H9 (cell line): ENCODE data around the gene NGB. TPM values are rescaled to one million over a fixed set of nuclear protein-coding genes. Genes with fewer than 3 reads are reported as not detected.

ENCODE experiments used
- DNase-seq: peaks from one replicate; pipeline ENCODE4 v3.0.0-alpha.2; 2017
- H2AFZ ChIP-seq: one replicate; pipeline ENCODE4 v1.6.1; 2013; ENCODE audit warnings: mild to moderate bottlenecking, low read length, control low read depth, moderate library complexity
- H2AK5ac ChIP-seq: 2 replicates; pipeline ENCODE4 v1.6.1; 2013; ENCODE audit warnings: low read length, control low read depth, mixed read lengths; ENCODE audit not compliant: insufficient read length
- H2BK120ac ChIP-seq: one replicate; pipeline ENCODE4 v1.6.1; 2013; ENCODE audit warnings: low read depth, mild to moderate bottlenecking, low read length, control low read depth, inconsistent platforms; ENCODE audit not compliant: poor library complexity, severe bottlenecking
- H2BK12ac ChIP-seq: 2 replicates; pipeline ENCODE4 v1.6.1; 2013; ENCODE audit warnings: low read length, control low read depth, mixed read lengths, low read depth; ENCODE audit not compliant: insufficient read length
- H2BK15ac ChIP-seq: 2 replicates; pipeline ENCODE4 v1.6.1; 2013; ENCODE audit warnings: low read depth, low read length, control low read depth
- H2BK20ac ChIP-seq: one replicate; pipeline ENCODE4 v1.6.1; 2013; ENCODE audit warnings: low read depth, mild to moderate bottlenecking, low read length, control low read depth, inconsistent platforms; ENCODE audit not compliant: poor library complexity, severe bottlenecking
- H2BK5ac ChIP-seq: 2 replicates; pipeline ENCODE4 v1.6.1; 2013; ENCODE audit warnings: low read length, control low read depth, mixed read lengths; ENCODE audit not compliant: insufficient read length
- H3K14ac ChIP-seq: 2 replicates; pipeline ENCODE4 v1.6.1; 2013; ENCODE audit warnings: low read length, control low read depth; ENCODE audit not compliant: insufficient read depth
- H3K18ac ChIP-seq: 2 replicates; pipeline ENCODE4 v1.6.1; 2013; ENCODE audit warnings: low read depth, mild to moderate bottlenecking, mixed read lengths, low read length, control low read depth; ENCODE audit not compliant: insufficient read length
- H3K23ac ChIP-seq: 2 replicates; pipeline ENCODE4 v1.6.1; 2013; ENCODE audit warnings: low read length, control low read depth, mixed read lengths, low read depth; ENCODE audit not compliant: insufficient read length
- H3K23me2 ChIP-seq: 2 replicates; pipeline ENCODE4 v1.6.1; 2013; ENCODE audit warnings: low read depth, mild to moderate bottlenecking, mixed read lengths, low read length, control low read depth; ENCODE audit not compliant: insufficient read length, poor library complexity, severe bottlenecking
- H3K27ac ChIP-seq: 2 replicates; pipeline ENCODE4 v1.5.1; 2013; ENCODE audit warnings: low read length, control low read depth, mixed read lengths, low read depth; ENCODE audit not compliant: insufficient read length
- H3K27me3 ChIP-seq: 2 replicates; pipeline ENCODE4 v1.6.1; 2013; ENCODE audit warnings: low read length, control low read depth, inconsistent platforms; ENCODE audit not compliant: insufficient read depth
- H3K4ac ChIP-seq: 2 replicates; pipeline ENCODE4 v1.6.1; 2013; ENCODE audit warnings: low read depth, mild to moderate bottlenecking, control low read depth, inconsistent platforms, low read length, moderate library complexity
- H3K4me1 ChIP-seq: 2 replicates; pipeline ENCODE4 v1.6.1; 2013; ENCODE audit warnings: low read length, control low read depth, inconsistent platforms; ENCODE audit not compliant: insufficient read depth
- H3K4me2 ChIP-seq: 2 replicates; pipeline ENCODE4 v1.6.1; 2013; ENCODE audit warnings: low read length, control low read depth, mixed read lengths; ENCODE audit not compliant: insufficient read length, insufficient read depth
- H3K56ac ChIP-seq: 2 replicates; pipeline ENCODE4 v1.6.1; 2013; ENCODE audit warnings: low read depth, mild to moderate bottlenecking, mixed read lengths, low read length, control low read depth; ENCODE audit not compliant: insufficient read length
- H3K79me1 ChIP-seq: 2 replicates; pipeline ENCODE4 v1.6.1; 2013; ENCODE audit warnings: low read depth, mild to moderate bottlenecking, moderate library complexity, low read length, control low read depth, inconsistent platforms; ENCODE audit not compliant: insufficient read depth, poor library complexity, severe bottlenecking
- H3K79me2 ChIP-seq: 2 replicates; pipeline ENCODE4 v1.6.1; 2013; ENCODE audit warnings: low read length, control low read depth, inconsistent platforms; ENCODE audit not compliant: insufficient read depth
- H3K9ac ChIP-seq: 2 replicates; pipeline ENCODE4 v1.6.1; 2013; ENCODE audit warnings: low read length, control low read depth, mixed read lengths; ENCODE audit not compliant: insufficient read length; ENCODE audit errors: extremely low read depth
- H3K9me3 ChIP-seq: one replicate; pipeline ENCODE4 v1.6.1; 2013; ENCODE audit warnings: low read depth, low read length, inconsistent platforms; ENCODE audit not compliant: control insufficient read depth
- H3T11ph ChIP-seq: one replicate; pipeline ENCODE4 v1.6.1; 2013; ENCODE audit warnings: mild to moderate bottlenecking, low read length, control low read depth, inconsistent platforms
- H4K20me1 ChIP-seq: one replicate; pipeline ENCODE4 v1.6.1; 2013; ENCODE audit not compliant: control insufficient read depth, insufficient read length, insufficient read depth
- H4K5ac ChIP-seq: 2 replicates; pipeline ENCODE4 v1.6.1; 2013; ENCODE audit warnings: low read depth, mild to moderate bottlenecking, mixed read lengths, low read length, control low read depth; ENCODE audit not compliant: insufficient read length
- H4K8ac ChIP-seq: replicated peaks from 2 replicates; pipeline ENCODE4 v1.6.1; 2013; ENCODE audit warnings: low read length, control low read depth, mixed read lengths, low read depth; ENCODE audit not compliant: insufficient read length
- H4K91ac ChIP-seq: 2 replicates; pipeline ENCODE4 v1.6.1; 2013; ENCODE audit warnings: low read depth, mild to moderate bottlenecking, moderate library complexity, mixed read lengths, low read length, control low read depth; ENCODE audit not compliant: insufficient read length
- H3K27ac Mint-ChIP-seq, 3 experiments: 2 replicates in 2 of 3; 3 replicates in 1 of 3; pipeline ENCODE4 v1.8.0; 2020 to 2021; ENCODE audit warnings: mixed read lengths in 3 of 3, mild to moderate bottlenecking in 1 of 3, moderate library complexity in 1 of 3
- H3K27me3 Mint-ChIP-seq: 2 replicates; pipeline ENCODE4 v1.8.0; 2021; ENCODE audit warnings: low read depth, mild to moderate bottlenecking, moderate library complexity, mixed read lengths
- H3K36me3 Mint-ChIP-seq, 3 experiments: 2 replicates in 2 of 3; 3 replicates in 1 of 3; pipeline ENCODE4 v1.8.0; 2020 to 2021; ENCODE audit warnings: low read depth in 3 of 3, mixed read lengths in 3 of 3; ENCODE audit not compliant: insufficient read depth in 1 of 3
- H3K4me1 Mint-ChIP-seq, 2 experiments: 2 replicates each; pipeline ENCODE4 v1.8.0; 2020; ENCODE audit warnings: mixed read lengths in 2 of 2
- H3K4me3 Mint-ChIP-seq, 2 experiments: 2 replicates in 1 of 2; 3 replicates in 1 of 2; pipeline ENCODE4 v1.8.0; 2020 to 2021; ENCODE audit warnings: mild to moderate bottlenecking in 2 of 2, mixed read lengths in 2 of 2, moderate library complexity in 1 of 2
- H3K9me3 Mint-ChIP-seq, 2 experiments: 2 replicates in 1 of 2; 3 replicates in 1 of 2; pipeline ENCODE4 v1.8.0; 2020; ENCODE audit warnings: mild to moderate bottlenecking in 2 of 2, mixed read lengths in 2 of 2, moderate library complexity in 1 of 2
- CTCF ChIP-seq: fragments of 200-600 bp; sonication (generic); conservative IDR thresholded peaks from 3 replicates; pipeline ENCODE4 v1.8.0; 2021; ENCODE audit warnings: antibody characterized with exemption, mild to moderate bottlenecking
- WGBS: extraction: QIAGEN DNeasy Blood & Tissue Kit; methylation state at CpG from one replicate; pipeline ENCODE4 v1.1.7; 2013; ENCODE audit warnings: missing lambda C conversion rate, low lambda C conversion rate, mixed read lengths; ENCODE audit not compliant: insufficient read length; ENCODE audit errors: extremely low coverage; 5-methylcytosine and 5-hydroxymethylcytosine counted together
- total RNA-seq: library from RNA; stranded (reverse); gene quantifications from 2 replicates; pipeline ENCODE4 v1.2.1, GENCODE V29; 2021

NGB gene
- total RNA-seq, 1 experiment from 2014 or later, result 0.26 TPM

- Histone ChIP-seq H2AFZ (no peak overlapping the region), H3K27ac (no peak overlapping the region), H3K23me2 (no peaks in the 10 kb centered on the region), H3K27me3 (no peaks in the 10 kb centered on the region), H4K20me1 (no peaks in the 10 kb centered on the region), H4K91ac (no peak overlapping the region), H3K14ac (no peak overlapping the region), H3K4me1 (no peaks in the 10 kb centered on the region), H2BK120ac (no peak overlapping the region), H2BK15ac (no peak overlapping the region), H4K8ac (no peak overlapping the region), H2BK12ac (no peak overlapping the region), H3K18ac (no peak overlapping the region), H2AK5ac (no peak overlapping the region), H3K4ac (no peak overlapping the region), H3K4me2 (no peak overlapping the region), H2BK20ac (no peak overlapping the region), H2BK5ac (no peak overlapping the region), H3K9ac (no peak overlapping the region), H3K56ac (no peak overlapping the region), H4K5ac (no peak overlapping the region), H3K79me1 (no peaks in the 10 kb centered on the region), H3K79me2 (no peaks in the 10 kb centered on the region), H3K9me3 (no peaks in the 10 kb centered on the region), H3T11ph (no peak overlapping the region), H3K23ac (no peak overlapping the region)
- no peak for TF ChIP-seq CTCF
- WGBS, result no CpG with 5 or more reads among the region's 3 CpGs
- no peak for DNase-seq
- no peaks in the 10 kb centered on the region for H3K9me3 Mint-ChIP-seq
- peaks cover 2 to 19% (median 17%) of the 10 kb centered on the region in 3 experiments; a peak in 5 of 7 replicates for H3K36me3 Mint-ChIP-seq
- H3K4me3 Mint-ChIP-seq, result no peak overlapping the region
- H3K4me1 Mint-ChIP-seq, result peaks cover 10 to 12% of the 10 kb centered on the region in 2 experiments
- H3K27ac Mint-ChIP-seq, result peak overlapping the region in 1 of 3 experiments; percentile 58; a peak in 3 of 7 replicates
- H3K27me3 Mint-ChIP-seq, result no peaks in the 10 kb centered on the region
Observed at GRCh38 chr14:77306851-77307496, 36.0 kb upstream of the NGB start.
